CD1c-positive myeloid dendritic cell (primary cell): ENCODE results near the gene HCN3.

Source experiments
- DNase-seq: peaks from one replicate; pipeline ENCODE4 v3.0.0-alpha.2; 2016; ENCODE audit errors: extremely low spot score

The HCN3 gene

GRCh38 chr1:155254228-155254713 lies 23.0 kb upstream of the HCN3 start:
- DNase-seq: no peak

GRCh38 chr1:155254714-155255242 lies 22.5 kb upstream of the HCN3 start:
- DNase-seq: no peak

- peak; percentile 74 for DNase-seq
These were observed 21.8 kb upstream of the HCN3 start, which contains the start of gene ENTREP3 for GRCh38 chr1:155255243-155256007. ENTREP3 (minus strand) TSS chr1:155255483; CDS start chr1:155254877, 606 bp downstream.

- no peak for DNase-seq
These were observed 21.0 kb upstream of the HCN3 start for GRCh38 chr1:155256058-155256852.

- DNase-seq: no peak
These were observed 17.0 kb upstream of the HCN3 start for GRCh38 chr1:155260276-155260675.

GRCh38 chr1:155261493-155261851 lies 15.8 kb upstream of the HCN3 start:
- DNase-seq: no peak

- DNase-seq: peak; percentile 97
These were observed 15.2 kb upstream of the HCN3 start, which contains the start of gene SCAMP3 for GRCh38 chr1:155261852-155262673. SCAMP3 (minus strand) TSS chr1:155262360; CDS start chr1:155262151, 209 bp downstream.

- DNase-seq: no peak
These were observed 14.2 kb upstream of the HCN3 start for GRCh38 chr1:155263067-155263466.

- no peak for DNase-seq
These were observed 10.7 kb upstream of the HCN3 start for GRCh38 chr1:155266553-155266952.

- DNase-seq: no peak
These were observed 9.9 kb upstream of the HCN3 start for GRCh38 chr1:155267373-155267772.

- DNase-seq: no peak
These were observed 8.6 kb upstream of the HCN3 start for GRCh38 chr1:155268630-155269029.

GRCh38 chr1:155269381-155269780 lies 7.9 kb upstream of the HCN3 start:
- DNase-seq: no peak

- DNase-seq: no peak
These were observed 4.6 kb upstream of the HCN3 start for GRCh38 chr1:155272466-155273342.

GRCh38 chr1:155273343-155274245 lies 3.7 kb upstream of the HCN3 start, which contains the start of gene CLK2:
CLK2 (minus strand) TSS chr1:155273504; CDS start chr1:155270977, 2,527 bp downstream.
- peak; percentile 97 for DNase-seq

- peak; percentile 66 for DNase-seq
These were observed 832 bp downstream of the HCN3 start for GRCh38 chr1:155277902-155278688.

GRCh38 chr1:155278689-155279160 lies 1.5 kb downstream of the HCN3 start:
- no peak for DNase-seq

GRCh38 chr1:155279268-155279667 lies 2.0 kb downstream of the HCN3 start:
- DNase-seq: no peak

GRCh38 chr1:155282488-155283091 lies 5.3 kb downstream of the HCN3 start:
- no peak for DNase-seq
